K562 (cell line): ENCODE data around the gene ENTR1. TPM values are rescaled to one million over a fixed set of nuclear protein-coding genes. Genes with fewer than 3 reads are reported as not detected.

Experiments
- AFF4 ChIP-seq: sonication (generic); formaldehyde crosslinking; IDR thresholded peaks from 2 replicates; pipeline ENCODE4 v1.8.0; 2023; ENCODE audit warnings: mild to moderate bottlenecking, missing genetic modification reagents
- CREB5 ChIP-seq: fragments of 250-450 bp; sonication (Bioruptor Pico); IDR thresholded peaks from 2 replicates; pipeline ENCODE4 v1.5.0; 2020; ENCODE audit warnings: mild to moderate bottlenecking
- ETV1 ChIP-seq: fragments of 450-650 bp; conservative IDR thresholded peaks from 2 replicates; pipeline ENCODE4 v1.6.1; 2016; ENCODE audit warnings: missing genetic modification characterization, control low read depth, low read depth, missing compliant biosample characterization
- JUND ChIP-seq, 2 experiments: IDR thresholded peaks; 2 replicates in 1 of 2; 3 replicates in 1 of 2; pipeline ENCODE4 v1.6.1; 2011; ENCODE audit warnings: borderline replicate concordance in 2 of 2, low read depth in 2 of 2, low read length in 2 of 2, improper control_type of control experiment in 1 of 2, missing biosample characterization in 1 of 2, missing genetic modification characterization in 1 of 2, missing genetic modification reagents in 1 of 2
- KAT7 ChIP-seq: sonication (generic); formaldehyde crosslinking; IDR thresholded peaks from 2 replicates; pipeline ENCODE4 v1.8.0; 2022; ENCODE audit warnings: missing genetic modification reagents, mild to moderate bottlenecking, borderline replicate concordance
- MBD2 ChIP-seq: sonication (generic); IDR thresholded peaks from 2 replicates; pipeline ENCODE4 v1.6.1; 2016; ENCODE audit warnings: low read depth, borderline replicate concordance
- NFE2 ChIP-seq: IDR thresholded peaks from 2 replicates; pipeline ENCODE4 v1.6.1; 2014; ENCODE audit warnings: antibody characterized with exemption, low read depth
- NFRKB ChIP-seq: fragments of 450-650 bp; IDR thresholded peaks from 2 replicates; pipeline ENCODE4 v1.6.1; 2016; ENCODE audit warnings: low read depth
- POLR2G ChIP-seq: fragments of 200-400 bp; formaldehyde crosslinking; IDR thresholded peaks from 2 replicates; pipeline ENCODE4 v1.6.1; 2017; ENCODE audit warnings: low read depth, mild to moderate bottlenecking, antibody characterized with exemption, low read length, moderate library complexity
- SIN3A ChIP-seq, 2 experiments: fragments of 150-350 bp in 1 of 2; IDR thresholded peaks; 2 replicates each; pipeline ENCODE4 v1.6.1; 2011 to 2016; ENCODE audit warnings: borderline replicate concordance in 2 of 2, low read depth in 2 of 2, low read length in 2 of 2, mild to moderate bottlenecking in 2 of 2, moderate library complexity in 2 of 2; ENCODE audit not compliant: control insufficient read depth in 1 of 2
- SRF ChIP-seq, 2 experiments: fragments of 250-450, 450-650 bp in 1 of 2; sonication (Bioruptor Pico) in 1 of 2; sonication (generic) in 1 of 2; formaldehyde crosslinking; IDR thresholded peaks; 2 replicates each; pipeline versions ENCODE4 v1.5.0 to v1.5.1; 2020 to 2022; ENCODE audit warnings: mild to moderate bottlenecking in 1 of 2, missing genetic modification reagents in 1 of 2
- U2AF1 ChIP-seq: fragments of 200-400 bp; formaldehyde crosslinking; optimal IDR thresholded peaks from 2 replicates; pipeline ENCODE3; 2017; ENCODE audit warnings: mild to moderate bottlenecking, low read depth, low read length, moderate library complexity
- ZNF12 ChIP-seq: sonication (generic); formaldehyde crosslinking; IDR thresholded peaks from 2 replicates; pipeline ENCODE4 v1.4.0; 2020; ENCODE audit warnings: mild to moderate bottlenecking, missing genetic modification reagents
- ZNF175 ChIP-seq: fragments of 200-800 bp; sonication (Bioruptor generic); IDR thresholded peaks from 2 replicates; pipeline ENCODE4 v1.6.1; 2016; ENCODE audit warnings: low read depth, mild to moderate bottlenecking, missing genetic modification characterization, missing compliant biosample characterization
- polyA plus RNA-seq, 8 experiments: library from polyadenylated mRNA; depleted of rRNA in 4 of 8; stranded (reverse) in 5 of 8; unstranded in 3 of 8; fragments of >200 nt; fragmentation: Nextera tagmentation in 2 of 8; fragmentation: Illumina TruSeq in 1 of 8; extraction: Ambion mirVana in 2 of 8; extraction: Trizol in 1 of 8; gene quantifications; 2 replicates each; pipeline versions ENCODE4 v1.2.1 to v1.2.3, GENCODE V29; 2011 to 2014; ENCODE audit warnings: inconsistent platforms in 1 of 8, missing spikeins in 1 of 8
- total RNA-seq, 7 experiments: library from RNA; depleted of rRNA in 6 of 7; stranded (reverse); fragments of >200 nt in 6 of 7; fragmentation: Illumina TruSeq in 2 of 7; extraction: Trizol in 2 of 7; gene quantifications; 2 replicates each; pipeline versions ENCODE4 v1.2.1 to v1.2.3, GENCODE V29; 2011 to 2021; ENCODE audit warnings: low replicate concordance in 1 of 7
- TF ChIP-seq, protein P1 (sequence below): conservative IDR thresholded peaks from 2 replicates; pipeline ENCODE4 v1.6.1; 2011; ENCODE audit warnings: low read depth, mild to moderate bottlenecking, low read length; ENCODE audit not compliant: control insufficient read depth
- TF ChIP-seq, protein P2 (sequence below): fragments of 450-650 bp; IDR thresholded peaks from 2 replicates; pipeline ENCODE4 v1.6.1; 2016; ENCODE audit warnings: borderline replicate concordance

Gene ENTR1
- total and polyA plus RNA-seq, 9 of the 15 experiments (the other 6 are each of a cell fraction or from before 2014, with no cell fraction given) = 6.7 to 106 (median 72.6) TPM

DNA sequence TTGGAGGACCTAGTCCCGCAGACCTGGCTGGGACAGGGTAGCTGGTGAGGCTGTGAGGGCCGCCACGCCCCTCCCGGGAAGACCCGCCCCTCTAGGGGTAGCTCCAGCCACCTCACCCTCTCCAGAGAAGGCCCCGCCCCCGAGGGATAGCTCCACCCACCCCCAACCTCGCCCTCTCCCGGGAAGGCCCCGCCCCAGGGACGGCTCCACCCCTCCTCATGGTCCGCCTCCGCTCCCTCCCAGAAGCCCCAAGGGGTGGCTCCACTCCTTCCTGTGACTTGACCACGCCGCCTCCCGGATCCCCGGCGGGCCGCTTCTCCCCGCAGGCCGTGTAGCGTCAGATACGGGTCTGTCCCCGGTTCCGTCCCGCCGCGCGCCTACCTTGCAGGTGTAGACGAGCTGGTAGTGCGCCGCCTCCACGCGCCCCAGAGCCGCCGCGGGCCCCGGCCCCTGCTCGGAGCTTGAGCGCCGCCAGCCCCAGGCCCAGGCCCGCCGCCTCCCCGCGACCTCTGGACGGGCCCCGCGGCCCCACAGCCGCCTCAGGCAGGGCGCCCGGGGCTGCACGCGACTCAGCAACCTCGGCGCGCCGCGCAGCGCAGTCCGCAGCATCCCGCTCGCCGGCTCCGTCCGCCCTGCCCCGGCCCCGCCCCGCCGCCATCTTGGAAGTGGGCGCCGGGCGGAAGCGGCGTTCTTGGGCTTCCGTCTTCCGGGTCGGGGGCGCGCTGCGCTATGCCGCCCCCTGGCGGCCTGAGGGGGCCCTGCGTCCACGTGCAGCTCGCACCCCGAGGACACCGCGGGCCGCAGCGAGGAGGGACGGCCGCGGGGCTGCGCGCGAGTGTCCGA is 47.1 kb downstream of the ENTR1 start, which contains the start of gene DNLZ (continued):
- TF ChIP-seq NFE2 (0 out of 2 replicates have a peak, but pooled peaks have one; percentile 20), ZNF12 (CRISPR knock-in tag) (peak; percentile 87), ETV1 (tag) (peak; percentile 62; the same call in 1 of the 2 replicates), KAT7 (CRISPR knock-in tag) (peak; percentile 59; the same call in 1 of the 2 replicates), MBD2 (peak; percentile 57; the same call in 1 of the 2 replicates), SRF (CRISPR knock-in tag; IDR thresholded peaks at IDR 0.05) (peak in 1 of 2 experiments; percentile 20; a peak in 1 of 4 replicates), POLR2G (peak; percentile 92), SIN3A (IDR thresholded peaks at IDR 0.05; ENCODE audit: borderline replicate concordance in 2 of 2, control insufficient read depth in 1 of 2, low read depth in 2 of 2, low read length in 2 of 2) (peak; percentile 75 to 94; a peak in 2 of 4 replicates), AFF4 (CRISPR knock-in tag) (peak; percentile 92), NFRKB (no peak), CREB5 (CRISPR knock-in tag) (no peak), ZNF175 (CRISPR knock-in tag) (no peak), JUND (IDR thresholded peaks at IDR 0.05; ENCODE audit: borderline replicate concordance, low read depth, low read length) (peak; percentile 48; the same call in 1 of the 2 replicates), JUND (tag; IDR thresholded peaks at IDR 0.05; ENCODE audit: borderline replicate concordance, low read depth, low read length) (no peak; the same call in 2 of the 3 replicates), U2AF1 (peak; percentile 99)
- TF ChIP-seq, protein P1, sequence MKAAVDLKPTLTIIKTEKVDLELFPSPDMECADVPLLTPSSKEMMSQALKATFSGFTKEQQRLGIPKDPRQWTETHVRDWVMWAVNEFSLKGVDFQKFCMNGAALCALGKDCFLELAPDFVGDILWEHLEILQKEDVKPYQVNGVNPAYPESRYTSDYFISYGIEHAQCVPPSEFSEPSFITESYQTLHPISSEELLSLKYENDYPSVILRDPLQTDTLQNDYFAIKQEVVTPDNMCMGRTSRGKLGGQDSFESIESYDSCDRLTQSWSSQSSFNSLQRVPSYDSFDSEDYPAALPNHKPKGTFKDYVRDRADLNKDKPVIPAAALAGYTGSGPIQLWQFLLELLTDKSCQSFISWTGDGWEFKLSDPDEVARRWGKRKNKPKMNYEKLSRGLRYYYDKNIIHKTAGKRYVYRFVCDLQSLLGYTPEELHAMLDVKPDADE = peak; percentile 97
- TF ChIP-seq, protein P2, sequence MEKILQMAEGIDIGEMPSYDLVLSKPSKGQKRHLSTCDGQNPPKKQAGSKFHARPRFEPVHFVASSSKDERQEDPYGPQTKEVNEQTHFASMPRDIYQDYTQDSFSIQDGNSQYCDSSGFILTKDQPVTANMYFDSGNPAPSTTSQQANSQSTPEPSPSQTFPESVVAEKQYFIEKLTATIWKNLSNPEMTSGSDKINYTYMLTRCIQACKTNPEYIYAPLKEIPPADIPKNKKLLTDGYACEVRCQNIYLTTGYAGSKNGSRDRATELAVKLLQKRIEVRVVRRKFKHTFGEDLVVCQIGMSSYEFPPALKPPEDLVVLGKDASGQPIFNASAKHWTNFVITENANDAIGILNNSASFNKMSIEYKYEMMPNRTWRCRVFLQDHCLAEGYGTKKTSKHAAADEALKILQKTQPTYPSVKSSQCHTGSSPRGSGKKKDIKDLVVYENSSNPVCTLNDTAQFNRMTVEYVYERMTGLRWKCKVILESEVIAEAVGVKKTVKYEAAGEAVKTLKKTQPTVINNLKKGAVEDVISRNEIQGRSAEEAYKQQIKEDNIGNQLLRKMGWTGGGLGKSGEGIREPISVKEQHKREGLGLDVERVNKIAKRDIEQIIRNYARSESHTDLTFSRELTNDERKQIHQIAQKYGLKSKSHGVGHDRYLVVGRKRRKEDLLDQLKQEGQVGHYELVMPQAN = peak; percentile 82; the same call in 1 of the 2 replicates
